ENCODE measurements around the gene CTXND1. TPM values are rescaled to one million over a fixed set of nuclear protein-coding genes. Genes with fewer than 3 reads are reported as not detected.

CTXND1 gene
- total RNA-seq, 1 donor from 2014 or later = not detected

DNA sequence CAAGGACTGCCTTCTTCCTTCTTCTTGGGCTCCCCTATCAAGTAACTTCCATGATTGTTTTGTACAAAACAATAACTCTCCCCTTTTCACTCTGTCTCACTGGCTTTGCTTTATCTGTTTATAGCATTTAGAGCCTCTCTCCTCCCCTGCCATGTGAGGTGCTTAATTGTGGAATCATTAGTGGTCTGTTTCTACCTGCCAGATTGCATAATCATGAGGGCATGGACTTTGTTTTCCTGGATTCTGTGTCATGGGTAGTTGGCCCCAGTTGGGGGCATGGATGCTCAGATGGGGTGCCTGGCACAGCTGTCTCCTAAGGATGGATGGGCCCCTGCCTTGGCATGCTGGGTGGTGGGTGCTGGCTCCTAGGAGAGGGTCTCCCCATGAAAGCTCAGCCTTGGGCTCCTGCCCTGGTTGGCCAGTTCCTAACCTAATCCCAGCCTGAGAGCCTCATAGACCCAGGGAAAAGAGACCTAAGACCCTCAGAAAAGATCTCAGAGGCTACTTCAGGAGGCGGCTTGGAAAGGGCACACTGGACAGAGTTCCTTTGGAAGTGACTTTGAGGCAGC is 8.0 kb upstream of the CTXND1 start:
- no peak for DNase-seq (ENCODE audit: extremely low read depth, low read depth, low spot score)

DNA sequence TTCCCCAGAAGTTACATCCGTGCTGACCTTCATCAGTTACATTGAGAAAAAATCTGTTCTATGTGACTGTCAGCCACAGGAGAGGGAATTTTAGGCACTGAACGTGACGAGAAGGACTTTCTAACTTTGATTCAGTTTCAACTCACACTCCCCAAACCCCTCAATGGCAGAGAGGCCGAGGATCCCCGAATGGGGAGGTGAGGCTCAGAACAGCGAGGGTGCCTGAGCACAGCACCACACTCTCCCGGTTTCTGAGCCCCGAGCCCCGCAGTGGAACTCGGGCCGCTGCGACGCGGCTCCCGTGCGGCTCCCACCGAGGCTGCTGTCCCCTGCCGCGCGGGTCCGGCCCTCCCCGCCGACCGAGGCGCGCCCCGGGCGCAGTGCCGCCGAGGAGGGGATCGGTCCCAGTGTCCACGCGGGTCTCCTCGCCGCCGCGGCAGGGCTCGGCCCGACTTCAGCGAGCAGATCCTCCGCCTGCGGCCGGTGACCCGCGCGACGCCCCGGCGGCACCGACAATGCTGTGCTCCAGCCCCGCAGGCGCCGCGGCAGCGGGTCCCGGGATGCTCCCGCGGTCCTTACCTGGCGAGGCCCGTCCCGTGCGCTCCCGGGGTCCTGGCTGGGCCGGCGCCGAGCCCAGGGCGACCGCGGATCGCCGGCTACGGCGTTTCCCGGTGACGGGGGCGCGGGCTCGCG is 439 bp downstream of the CTXND1 start:
- DNase-seq (ENCODE audit: extremely low read depth, low read depth, low spot score) = no peak

DNA sequence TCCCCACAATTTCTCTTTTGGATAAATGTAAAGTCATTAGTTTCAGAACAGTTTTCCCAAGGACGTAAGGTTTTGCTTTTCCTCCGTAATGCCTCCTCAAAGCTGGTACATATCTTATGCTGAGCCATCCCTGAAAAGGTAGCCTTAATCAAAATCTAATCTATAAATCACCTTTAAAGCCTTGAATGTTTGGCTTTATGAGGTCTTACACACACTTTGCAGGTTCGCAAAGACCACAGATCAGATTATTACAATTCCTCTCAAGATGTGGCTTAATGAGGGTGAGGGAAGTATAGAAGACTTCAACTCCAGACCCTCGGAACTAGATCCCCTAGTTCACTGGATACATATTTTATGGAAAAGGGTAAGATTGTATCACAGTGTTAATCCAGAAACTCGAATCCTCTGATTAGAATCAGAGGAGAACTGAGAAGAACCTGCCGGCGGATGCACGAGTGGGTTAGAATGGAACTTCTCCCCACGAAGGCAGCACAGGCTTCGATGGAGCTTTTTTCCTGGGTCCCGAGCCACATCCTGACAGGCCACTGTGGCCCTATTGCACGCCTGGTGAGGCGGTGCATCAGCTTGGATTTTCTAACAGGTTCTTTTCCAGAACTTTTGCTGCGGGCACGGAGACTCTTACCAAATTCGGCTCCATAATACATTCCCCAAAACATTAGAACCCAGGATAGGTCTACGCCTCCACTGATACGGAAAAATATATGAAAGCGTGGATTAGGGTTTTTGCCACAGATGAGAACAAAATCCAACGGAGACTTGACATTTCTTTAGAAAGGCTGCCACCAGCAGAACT is 1.2 kb downstream of the CTXND1 start:
- no peak for DNase-seq (ENCODE audit: extremely low read depth, low read depth, low spot score)

DNA sequence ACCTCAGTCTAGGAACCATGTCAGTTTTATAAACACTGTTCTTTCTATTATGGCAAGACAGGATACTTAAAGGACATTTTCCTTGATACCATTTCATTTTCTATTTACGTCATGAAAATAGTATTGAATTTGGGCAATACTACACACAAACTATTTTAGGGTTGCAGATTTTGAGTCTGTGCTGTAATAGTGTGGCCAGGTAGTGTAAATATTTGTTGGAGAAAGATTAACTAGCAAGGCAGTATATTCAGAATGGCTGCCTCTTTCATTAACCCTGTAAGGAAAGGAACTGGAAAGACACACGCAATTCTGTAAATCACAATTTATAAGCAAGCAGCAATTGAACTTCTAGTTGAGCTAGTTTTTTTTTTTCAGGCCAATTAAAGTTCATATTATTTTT is 2.0 kb downstream of the CTXND1 start:
- no peak for DNase-seq (ENCODE audit: extremely low read depth, low read depth, low spot score)

DNA sequence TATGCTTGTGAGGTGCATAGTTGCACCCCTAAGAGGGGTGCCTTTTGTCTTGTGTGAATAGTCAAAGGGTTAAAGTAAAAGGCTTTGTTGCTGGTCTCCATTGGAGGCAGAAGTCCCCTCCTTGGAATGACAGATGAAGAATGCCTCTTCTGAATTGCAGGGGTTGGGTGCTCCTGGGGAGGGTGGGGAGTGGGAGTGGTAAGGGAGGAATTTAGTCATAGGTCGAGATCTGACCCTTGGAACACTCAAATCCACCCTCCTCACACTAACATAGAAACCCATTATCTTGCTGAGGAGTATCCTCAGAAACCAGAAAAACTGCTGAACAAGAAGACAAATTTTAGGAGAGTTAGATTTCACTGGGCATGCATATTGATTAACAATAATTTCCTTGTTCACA is 4.7 kb downstream of the CTXND1 start:
- no peak for DNase-seq (ENCODE audit: extremely low read depth, low read depth, low spot score)

DNA sequence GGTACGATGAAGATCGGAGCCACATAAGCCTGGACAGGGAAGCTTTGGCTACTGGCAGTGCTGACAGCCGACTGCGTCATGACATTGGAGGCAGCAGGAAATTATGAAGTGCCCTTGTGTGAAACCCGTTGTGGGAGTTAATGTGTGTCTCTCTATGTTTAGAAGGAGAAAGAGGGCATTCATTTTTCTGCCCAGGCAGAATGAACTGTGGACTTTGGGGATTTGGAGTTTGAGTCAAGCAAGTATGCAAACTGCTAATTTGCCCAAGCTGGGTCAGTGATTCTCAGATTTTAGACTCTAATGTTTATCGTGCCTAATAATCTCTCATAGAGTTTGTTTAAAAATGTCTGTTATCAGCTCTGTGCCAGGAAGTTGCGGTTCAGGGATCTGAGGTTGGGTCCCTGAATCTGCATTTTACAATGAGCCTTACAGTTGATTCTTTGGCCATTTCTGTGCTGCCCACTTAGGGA is 5.6 kb downstream of the CTXND1 start:
- DNase-seq (ENCODE audit: extremely low read depth, low read depth, low spot score) = no peak

DNA sequence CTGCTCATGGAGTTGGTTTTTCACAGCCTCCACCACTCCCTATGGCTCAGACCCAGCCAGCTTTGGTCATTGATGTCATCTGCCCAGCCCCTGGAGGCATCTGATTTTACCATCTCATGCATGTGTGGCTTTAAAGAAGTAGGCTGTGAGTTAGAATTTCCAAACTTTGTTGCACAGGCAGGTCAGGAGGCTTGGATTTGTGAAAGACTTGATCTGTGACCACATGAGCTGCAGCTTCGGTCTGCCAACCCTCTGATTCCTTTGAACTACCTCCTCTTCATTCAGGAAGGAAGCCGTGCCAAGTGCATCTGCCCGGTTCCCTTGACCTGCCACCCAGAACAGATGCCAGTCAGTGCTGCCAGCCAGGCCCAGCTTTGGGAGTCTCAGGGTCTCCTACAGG is 9.2 kb downstream of the CTXND1 start:
- DNase-seq (ENCODE audit: extremely low read depth, low read depth, low spot score) = no peak

DNA sequence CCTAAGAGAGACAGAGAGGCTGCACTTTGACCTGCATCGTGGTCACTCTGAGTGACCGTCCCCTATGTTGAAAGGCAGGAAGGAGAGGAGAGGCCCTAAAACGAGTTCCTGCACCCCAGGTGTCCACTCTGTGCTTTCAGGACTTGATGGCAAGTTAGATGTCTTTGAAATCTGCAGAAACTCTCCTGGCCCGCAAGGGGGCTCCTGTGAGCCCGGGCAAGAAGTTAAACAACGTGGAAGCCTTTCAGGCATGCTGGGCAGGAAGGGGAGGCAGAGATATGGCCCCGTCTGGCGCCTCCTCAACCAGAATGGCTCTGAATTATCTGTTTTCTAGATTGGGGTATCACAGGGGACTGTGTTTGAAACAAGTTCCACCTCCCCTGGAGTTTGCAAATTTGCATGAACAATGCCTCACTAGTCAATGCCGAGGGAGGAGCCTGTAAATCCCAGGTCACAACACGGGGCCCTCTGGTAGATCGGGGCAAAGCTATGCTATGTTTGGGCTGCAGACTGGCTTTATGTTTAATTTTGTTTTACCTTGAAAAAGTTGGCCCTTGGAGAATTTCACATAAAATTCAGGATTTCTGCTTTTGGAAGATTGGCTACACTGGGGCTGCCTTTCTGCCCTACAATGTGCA is 9.8 kb downstream of the CTXND1 start:
- no peak for DNase-seq (ENCODE audit: extremely low read depth, low read depth, low spot score)

DNA sequence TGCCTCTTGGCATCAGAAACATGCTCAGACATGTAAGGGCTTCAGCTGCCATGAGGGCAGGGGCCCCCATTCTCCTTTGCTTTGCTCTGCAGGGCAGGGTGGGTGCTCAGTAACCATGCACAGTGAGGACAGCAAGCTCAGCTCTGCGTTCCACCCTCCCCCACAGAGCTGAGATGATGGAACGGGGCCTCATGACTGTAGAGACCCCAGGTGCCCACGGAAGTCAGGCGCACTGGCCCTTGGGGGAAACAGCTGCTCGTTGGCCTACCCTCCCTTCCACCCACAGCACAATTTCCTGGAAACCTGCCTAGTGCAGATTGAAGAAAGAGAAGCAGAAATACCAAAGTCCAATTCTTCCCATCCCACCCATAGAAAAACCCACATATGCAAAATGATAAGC is 10.5 kb downstream of the CTXND1 start:
- DNase-seq (ENCODE audit: extremely low read depth, low read depth, low spot score) = no peak

DNA sequence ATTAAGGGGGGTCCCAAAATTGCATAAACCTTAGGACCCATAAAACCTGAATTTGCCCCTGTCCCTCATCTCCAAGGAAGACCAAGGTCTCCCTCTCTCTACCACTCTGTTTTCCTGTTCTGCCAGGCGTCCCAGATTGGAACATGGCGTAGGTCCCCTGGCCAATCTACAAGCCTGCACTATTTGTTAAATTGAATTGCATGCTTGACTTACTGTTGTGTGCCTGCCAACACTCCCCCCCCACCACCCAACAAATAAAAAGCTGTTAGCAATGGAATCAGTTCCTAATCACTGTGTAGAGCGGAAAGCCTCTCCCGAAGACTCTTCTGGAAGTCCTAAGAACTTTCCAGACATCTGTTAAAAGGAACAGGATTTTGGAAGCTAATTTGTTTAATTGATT is 11.7 kb downstream of the CTXND1 start:
- DNase-seq (ENCODE audit: extremely low read depth, low read depth, low spot score) = no peak

DNA sequence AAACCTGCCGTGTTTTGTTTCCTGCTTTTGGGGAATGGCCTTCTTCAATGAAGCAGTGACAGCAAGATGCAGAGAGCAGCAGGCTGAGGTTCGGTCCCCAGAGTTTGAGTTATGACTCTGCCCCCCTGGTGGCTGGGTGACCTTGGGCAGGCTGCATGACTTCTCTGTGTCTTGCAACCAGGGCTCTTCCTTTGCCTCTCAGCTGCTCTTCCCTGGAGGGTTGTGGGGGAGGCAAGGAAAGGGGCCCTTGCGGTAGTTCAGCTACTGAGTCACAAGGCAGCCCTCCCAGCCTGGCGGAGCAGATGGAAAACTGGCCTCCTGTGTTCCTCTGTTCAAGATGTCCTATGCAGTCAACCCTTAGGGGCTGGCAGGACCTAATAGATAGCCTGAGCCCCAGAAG is 17.1 kb downstream of the CTXND1 start:
- DNase-seq (ENCODE audit: extremely low read depth, low read depth, low spot score) = no peak

DNA sequence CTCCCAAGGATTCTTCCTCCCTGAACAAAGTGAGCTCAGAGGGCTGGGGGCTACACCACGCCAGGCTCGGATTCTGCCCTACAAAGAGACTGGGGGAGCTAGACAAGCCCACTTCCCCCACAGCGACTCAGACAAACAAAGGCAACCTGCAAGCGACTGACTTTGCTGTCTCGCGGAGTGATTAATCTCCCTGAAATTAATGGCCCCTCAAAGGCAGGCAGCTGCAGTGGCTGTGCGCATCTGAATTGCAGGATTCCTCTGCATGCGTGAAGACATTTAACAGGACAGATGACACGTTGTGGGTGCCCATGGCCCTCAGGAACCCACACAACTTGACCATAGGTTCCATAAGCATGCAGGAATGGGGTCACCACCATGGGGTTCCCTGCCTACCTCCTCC is 18.4 kb downstream of the CTXND1 start:
- no peak for DNase-seq (ENCODE audit: extremely low read depth, low read depth, low spot score)

DNA sequence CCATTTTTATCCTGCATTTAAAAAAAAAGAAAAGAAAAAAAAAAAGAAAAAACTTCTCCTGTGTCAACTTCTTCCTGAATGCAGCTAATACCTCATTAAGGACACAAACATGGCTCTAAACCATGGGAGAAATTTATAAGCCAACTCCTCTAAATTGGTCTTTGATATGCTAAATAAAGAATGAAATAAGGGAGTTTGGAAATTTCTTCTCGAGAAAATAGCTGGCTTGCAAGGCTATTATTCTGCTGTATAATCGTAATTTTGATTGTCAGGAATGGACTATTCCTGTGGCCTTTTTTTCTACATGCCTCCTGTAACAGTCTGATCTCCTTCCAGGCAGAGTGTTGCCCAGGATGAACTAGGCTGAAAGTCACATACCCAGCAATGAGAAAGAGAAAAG is 20.6 kb downstream of the CTXND1 start:
- DNase-seq (ENCODE audit: extremely low read depth, low read depth, low spot score) = no peak

DNA sequence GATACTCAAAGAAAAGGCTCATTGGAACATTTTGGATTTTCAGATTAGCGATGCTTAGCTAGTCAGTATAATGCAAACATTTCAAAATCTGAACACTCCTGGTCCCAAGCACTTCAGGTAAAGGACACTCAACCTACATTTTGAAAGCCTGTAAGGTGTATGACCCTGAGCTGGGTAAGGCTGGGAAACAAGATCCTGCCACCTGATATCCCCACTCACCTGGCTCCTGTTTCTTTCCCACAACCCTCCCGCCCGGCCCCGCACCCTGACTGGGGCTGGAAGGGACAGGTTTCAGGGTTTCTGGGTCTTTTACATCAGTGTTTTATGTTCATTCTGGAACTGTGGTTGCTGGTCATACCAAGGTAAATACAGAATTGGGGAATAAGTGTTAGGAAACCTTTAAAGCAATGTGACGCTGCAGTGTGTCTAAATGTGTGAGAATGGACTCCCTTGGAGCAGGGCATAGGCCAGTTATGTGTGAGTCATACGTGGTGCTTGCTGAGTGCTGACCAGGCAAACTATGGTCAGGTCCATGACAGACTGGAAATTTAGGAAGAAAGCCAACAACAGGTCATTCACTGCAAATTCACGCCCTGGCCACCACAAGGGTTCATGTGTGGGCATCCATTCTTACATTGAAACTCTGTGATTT is 22.9 kb downstream of the CTXND1 start:
- no peak for DNase-seq (ENCODE audit: extremely low read depth, low read depth, low spot score)

DNA sequence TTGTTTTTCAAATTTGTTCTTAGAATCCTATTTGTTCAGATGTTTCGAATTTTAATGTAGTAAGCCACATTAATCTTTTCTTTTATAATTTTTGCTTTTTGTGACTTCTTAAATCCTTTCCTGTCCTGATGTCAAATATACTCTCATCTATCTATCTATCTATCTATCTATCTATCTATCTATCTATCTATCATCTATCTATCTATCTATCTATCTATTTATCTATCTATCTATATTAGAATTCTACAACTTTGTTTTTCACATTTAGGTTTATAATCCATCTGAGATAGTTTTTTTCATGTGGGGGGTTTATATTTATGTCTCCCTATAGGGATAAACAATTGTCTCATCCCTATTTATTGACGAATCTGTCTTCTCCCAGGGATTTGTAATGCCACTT is 32.1 kb downstream of the CTXND1 start:
- no peak for DNase-seq (ENCODE audit: extremely low read depth, low read depth, low spot score)

DNA sequence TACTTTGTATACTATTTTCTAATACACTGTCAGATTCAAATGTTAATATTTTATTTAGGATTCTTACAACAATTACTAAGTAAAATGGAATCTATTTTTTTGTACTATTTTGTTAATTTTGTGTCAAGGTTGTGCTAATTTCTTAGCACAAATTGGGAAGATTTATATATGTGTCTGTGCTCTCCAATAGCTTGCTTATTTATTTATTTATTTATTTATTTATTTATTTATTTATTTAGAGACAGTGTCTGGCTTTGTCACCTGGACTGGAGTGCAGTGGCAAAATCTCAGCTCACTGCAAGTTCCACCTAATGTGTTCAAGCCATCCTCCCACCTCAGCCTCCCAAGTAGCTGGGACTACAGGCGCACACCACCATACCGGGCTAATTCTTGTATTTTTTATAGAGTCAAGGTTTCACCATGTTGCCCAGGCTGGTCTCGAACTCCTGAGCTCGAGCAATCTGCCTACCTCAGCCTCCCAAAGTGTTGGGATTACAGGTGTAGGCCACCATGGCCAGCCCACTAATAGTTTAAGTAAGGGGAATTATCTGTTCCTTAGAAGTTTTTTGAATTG is 34.6 kb downstream of the CTXND1 start:
- DNase-seq (ENCODE audit: extremely low read depth, low read depth, low spot score) = no peak

DNA sequence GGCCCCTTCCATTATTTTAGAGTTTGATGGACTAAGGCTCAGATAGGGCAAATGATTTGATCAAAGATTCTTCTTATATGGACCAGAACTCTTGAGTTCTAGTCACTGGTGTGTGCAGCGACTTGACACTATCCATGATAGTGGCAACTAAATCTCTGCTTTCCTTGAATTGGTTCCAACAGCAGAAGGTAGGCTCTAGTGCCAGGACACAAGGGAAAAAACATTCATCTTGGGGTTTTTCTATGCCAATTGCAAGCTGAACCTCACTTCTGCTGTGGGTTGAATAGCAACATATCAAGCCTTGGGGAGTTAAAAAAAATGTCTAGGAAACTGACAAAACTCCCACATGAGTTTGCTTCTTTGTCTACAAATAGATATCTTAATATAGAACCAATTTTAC is 35.1 kb downstream of the CTXND1 start:
- DNase-seq (ENCODE audit: extremely low read depth, low read depth, low spot score) = no peak

DNA sequence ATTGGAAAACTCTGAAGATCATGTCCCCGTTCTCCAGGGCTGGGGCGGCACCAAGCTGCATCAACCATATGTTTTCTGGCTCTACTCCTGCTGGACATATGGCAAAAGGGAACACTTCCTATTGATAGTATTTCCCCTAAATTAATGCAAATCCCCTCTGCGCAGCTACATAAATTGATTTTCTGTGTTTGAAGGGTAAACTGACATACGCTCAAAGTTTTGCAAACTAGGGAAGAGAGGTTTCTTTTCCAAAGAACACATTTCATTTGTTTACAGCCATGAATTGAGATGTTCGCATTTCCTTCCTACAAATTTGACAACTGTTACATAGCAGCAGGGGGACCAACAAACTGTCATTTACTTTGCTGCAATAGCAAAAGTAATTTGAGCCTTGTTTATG is 35.9 kb downstream of the CTXND1 start:
- DNase-seq (ENCODE audit: extremely low read depth, low read depth, low spot score) = no peak

DNA sequence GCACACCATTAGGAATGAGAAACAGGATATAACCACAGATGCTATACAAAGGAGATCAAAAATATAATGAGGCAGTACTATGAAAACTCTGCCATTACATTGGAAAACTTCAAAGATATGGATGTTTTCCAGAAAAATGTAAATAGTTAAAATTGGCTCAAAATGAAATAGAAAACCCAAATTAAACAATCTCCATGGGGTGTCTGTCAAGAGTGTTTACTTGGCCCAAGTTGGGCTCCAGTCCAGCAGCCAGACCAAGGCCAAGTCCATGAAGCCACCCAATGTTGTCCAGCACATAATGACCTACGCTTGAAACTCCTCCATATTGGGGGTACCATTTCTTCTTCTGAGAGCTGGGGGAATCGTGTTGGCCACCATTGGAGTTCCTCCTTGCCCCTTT is 37.1 kb downstream of the CTXND1 start:
- DNase-seq (ENCODE audit: extremely low read depth, low read depth, low spot score) = no peak

DNA sequence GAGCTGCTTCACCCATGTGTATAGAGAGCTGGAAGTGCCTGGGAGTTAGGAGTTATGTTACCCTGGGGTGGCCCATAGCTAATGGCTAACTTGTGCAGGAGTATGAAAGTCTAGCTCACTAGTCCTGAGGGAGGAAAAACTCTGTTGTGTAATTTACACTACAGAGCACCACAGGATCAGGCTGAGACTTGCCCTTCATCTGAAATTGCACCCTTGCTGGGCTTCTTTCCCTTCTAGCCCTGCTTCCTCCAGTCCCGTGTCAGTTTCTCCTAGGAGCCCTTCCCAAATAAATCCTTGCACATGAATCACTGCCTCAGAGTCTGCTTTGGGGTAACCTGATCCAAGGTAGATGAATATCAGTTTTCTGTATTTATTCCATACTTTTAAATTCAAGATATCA is 40.0 kb downstream of the CTXND1 start:
- DNase-seq (ENCODE audit: extremely low read depth, low read depth, low spot score) = no peak
